Hematopoietic multipotent progenitor cell treated with erythropoietin and hydrocortisone succinate and interleukin-3 and kit ligand, for 8 days (in vitro differentiated cells): ENCODE data around the gene C1orf159.
"Not testable (repeated sequence)": the region's sequence is repeated elsewhere in the genome, so short reads cannot be mapped to it uniquely, and the experiment has no call there.

ENCODE experiments used
- DNase-seq: peaks from one replicate; pipeline ENCODE4 v3.0.0-alpha.2; 2015

C1orf159 gene

DNA sequence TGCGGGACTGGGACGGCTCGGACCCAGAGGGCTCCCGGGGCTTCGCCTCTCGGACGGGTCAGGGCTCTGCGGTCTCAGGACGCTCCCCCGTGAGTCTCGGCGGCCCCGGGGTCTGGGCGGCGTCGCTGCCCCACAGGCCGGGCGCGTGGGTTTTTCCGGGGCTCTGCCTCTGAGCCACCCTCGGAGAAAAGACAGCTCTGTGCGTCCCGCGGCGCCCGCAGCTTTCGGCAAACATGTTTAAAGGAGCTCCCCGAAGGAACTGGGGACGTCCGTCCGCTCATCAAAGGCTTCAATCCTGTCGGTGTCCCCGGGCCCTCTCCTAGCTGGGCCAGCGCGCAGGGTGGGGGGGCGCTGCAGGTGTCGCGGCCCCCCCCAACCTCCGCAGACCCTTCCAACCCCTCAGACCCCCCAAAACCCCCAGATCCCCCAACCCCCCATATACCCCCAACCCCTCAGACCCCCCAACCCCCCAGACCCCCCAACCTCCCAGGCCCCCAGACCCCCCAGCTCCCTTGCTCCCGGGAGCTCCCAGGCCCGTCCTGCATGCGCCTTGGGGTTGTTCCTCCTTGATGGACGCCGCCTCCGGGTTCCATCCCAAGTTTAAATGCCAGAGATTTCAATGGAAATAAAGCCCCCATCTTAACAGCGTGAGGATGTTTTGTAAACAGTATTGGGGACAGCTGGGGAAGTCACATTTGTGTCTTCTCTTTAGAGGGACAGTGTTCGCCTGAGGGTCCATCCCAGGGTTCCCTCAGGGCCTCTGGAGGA is 996 bp upstream of the C1orf159 start:
- DNase-seq = no peak

DNA sequence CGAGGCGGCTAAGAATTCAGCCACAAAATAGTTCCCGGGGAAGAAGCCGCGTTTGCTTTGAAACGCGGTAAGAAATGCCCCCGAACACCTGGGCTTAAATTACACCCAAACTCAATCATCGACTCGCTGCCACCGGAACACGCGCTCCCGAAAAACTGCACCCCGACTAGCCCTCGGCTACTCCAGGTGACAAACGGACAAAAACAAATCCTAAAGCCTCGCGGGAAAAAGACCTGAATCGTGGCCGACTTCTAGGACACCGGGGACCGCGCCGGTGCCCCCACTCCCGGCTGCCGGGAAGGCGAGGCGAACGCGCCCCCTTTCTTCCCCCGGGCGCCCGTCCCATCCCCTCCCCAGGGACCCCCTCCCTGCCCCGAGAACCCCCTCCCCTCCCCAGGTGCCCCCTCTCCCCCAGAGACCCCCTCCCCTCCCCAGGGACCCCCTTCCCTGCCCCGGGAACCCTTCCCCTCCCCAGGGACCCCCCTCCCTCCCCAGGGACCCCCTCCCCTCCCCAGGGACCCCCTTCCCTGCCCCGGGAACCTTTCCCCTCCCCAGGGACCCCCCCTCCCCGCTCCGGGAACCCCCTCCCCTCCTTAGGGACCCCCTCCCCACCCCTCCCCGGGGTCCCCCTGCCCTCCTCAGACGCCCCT is 628 bp downstream of the C1orf159 start:
- no peak for DNase-seq

DNA sequence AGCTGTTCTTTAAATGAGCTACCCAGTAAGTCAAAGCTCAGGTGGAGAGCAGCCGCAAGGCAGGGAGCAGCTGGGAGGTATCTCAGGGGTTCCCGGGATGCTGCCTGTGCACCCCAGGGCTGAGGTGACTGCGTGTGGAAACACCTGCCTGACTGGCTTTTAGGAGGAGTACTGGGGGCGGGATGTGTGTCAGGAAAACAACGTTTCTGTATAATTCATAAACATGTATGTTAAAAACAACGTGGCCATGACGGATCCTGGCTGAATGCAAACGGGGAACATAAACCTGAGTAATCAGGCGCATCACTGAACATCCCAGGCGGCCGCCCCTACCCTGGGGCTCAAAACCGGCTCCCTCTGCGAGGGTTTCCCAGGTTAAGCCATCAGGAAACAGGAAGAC is 1.5 kb downstream of the C1orf159 start:
- DNase-seq = no peak

DNA sequence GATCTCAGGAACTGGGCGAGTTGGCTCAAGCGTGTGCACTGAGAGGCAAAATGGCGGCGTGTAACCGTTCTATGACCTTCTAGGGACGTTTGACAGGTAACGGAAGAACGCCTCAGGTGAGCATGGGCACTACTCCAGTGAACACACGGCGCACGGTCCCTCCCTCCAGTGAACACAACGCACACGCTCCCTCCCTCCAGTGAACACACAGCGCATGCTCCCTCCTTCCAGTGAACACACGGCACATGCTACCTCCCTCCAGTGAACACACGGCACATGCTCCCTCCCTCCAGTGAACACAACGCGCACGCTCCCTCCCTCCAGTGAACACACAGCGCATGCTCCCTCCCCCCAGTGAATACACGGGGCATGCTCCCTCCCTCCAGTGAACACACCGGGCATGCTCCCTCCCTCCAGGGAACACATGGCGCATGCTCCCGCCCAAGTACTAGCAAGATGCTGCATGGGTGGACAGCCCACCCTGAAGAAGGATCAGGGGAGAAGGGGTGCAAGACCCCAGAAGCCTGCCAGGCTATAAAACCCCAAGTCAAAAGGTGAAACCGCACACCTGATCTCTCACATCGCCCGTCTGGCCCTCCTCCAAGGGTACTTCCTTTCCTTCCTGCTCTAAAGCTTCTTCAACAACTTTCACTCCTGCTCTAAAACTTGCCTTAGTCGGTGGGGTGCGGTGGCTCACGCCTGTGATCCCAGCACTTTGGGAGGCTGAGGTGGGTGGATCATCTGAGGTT is 3.5 kb downstream of the C1orf159 start:
- no peak for DNase-seq

DNA sequence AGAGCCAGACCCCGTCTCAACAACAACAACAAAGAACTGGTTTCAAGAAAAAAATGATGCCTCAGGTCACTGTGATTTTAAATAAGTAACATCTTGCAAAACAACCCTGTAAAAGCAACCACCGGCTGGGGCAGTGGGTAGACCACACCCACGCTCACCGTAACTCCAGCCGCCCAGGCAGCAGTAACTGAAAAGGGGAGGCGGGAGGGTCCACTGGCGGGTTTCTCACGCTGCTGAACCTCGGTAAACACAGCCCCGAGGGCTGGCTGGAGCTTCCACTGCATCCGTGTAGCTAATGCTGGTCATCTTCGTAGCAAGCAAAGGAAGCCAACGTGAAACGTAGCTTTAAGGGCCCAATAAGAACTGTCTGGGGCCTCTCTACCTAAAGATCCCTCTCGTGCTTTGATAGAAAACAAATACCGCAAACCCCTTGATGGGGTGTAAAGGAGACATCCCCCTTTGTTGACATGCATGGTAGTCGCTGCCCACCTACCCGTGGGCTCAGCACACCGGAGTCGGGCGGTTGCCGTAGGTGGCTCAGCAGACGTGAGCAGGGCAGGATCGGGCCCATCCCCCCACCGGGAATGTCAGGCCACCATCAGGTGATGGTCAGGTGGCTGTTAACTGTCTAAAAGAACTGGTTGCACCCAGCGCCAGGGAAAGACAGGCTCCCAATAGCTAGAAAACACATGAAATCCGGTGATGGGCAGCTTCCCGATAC is 4.2 kb downstream of the C1orf159 start:
- no peak for DNase-seq

DNA sequence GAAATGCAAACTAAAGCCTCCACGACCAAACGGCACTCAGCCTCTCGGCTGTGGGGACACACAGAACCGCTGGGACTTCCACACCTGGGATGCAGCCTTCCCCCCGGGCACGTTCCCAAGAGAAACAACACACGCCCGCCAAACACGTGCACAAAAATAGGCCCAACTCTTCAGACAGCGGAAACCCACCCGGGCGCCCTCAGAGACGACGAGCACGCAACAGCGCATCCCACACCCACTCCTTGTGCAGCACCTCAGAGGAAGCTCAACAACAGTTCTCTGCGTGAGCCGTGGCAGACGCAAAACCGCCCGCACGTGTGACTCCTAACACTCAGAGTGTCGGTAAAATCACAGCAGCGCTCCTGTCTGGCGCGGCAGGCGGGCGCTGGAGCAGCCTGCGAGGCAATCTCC is 5.3 kb downstream of the C1orf159 start:
- DNase-seq = no peak

DNA sequence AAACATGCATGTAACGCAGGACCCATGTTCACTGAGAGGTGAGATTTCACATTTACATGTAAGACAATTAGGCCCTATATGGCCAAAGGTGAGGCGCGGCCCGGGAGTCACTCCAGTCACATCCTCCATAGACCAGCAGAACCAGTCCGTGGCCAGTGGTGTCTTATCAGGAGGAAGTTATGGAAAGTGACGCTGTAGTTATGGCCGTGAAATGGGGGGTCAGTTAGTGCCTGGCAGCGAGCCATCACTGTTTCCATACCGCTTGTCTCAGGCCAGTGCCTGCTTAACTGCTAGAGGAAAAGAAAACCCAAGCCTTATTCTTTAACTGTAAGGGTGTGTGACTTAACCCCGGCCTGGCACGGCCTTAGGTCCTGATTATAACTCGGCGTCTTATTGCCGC is 6.1 kb downstream of the C1orf159 start:
- peak; percentile 41 for DNase-seq

DNA sequence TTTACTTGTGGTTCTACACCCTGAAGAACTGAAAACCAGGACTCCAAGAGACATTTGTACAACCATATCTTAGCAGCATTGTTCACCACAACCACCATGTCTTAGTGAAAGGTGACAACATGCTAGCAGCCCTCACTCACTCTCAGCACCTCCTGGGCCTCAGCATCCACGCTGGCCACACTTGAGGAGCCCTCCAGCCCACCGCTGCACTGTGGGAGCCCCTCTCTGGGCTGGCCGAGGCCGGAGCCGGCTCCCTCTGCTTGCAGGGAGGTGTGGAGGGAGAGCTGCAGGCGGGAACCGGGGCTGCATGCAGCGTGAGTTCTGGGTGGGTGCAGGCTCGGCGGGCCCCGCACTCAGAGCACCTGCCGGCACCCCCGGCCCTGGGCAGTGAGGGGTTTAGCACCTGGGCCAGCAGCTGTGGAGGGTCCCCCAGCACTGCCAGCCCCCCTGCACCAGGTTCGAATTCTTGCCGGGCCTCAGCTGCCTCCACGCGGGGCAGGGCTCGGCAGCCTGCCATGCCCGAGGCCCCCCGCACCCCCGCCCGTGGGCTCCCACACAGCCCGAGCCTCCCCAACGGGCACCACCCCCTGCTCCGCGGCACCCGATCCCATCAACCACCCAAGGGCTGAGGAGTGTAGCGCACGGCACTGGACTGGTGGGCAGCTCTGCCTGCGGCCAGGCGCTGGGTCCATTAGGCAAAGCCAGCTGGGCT is 9.2 kb downstream of the C1orf159 start:
- DNase-seq = no peak

DNA sequence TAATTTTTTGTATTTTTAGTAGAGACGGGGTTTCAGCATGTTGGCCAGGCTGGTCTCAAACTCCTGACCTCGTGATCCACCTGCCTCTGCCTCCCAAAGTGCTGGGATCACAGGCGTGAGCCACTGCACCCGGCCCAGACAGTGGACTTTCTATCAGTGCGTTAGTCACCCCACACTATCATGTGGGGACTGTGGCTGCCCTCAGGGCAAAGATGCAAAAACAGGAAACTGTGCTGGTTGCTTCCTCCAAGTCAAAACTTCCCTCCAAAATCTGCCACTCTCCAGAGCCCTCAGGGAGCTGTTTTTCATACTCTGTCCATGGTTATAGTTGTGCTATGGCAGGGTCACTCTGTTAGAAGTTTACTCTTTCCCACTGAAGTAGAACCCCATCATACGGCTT is 11.7 kb downstream of the C1orf159 start:
- not testable (repeated sequence) for DNase-seq

DNA sequence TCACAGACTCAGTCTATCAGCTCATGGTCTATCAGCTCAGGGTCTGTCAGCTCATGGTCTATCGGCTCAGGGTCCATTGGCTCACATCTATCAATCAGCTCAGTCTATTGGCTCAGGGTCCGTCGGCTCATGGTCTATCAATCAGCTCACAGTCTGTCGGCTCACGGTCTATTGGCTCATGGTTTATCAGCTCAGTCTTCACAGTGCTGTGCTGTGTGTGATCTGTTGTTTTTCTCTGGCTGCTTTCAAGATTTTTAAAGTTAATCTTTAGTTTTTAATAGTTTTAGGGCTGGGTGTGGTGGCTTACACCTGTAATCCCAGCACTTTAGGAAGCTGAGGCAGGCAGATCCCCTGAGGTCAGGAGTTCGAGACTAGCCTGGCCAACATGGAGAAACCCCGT is 14.4 kb downstream of the C1orf159 start:
- DNase-seq = no peak

DNA sequence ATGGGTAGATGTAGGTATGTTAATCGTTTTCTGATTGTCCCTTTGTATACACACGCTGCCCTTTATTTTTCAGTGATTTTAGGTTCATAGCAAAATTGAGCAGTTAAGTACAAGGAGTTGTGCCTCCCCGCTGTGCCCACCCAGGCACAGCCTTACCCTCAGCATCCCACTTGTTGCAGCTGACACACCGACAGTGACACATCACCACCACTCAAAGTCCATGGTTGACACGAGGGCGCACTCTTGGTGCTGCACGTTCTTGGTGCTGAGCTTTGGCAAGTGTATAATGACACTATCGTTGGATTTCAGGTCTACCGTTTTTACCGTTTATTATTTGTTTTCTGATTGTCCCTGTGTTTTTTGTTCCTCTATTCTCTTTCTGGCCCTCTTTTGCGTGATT is 15.6 kb downstream of the C1orf159 start:
- DNase-seq = no peak

DNA sequence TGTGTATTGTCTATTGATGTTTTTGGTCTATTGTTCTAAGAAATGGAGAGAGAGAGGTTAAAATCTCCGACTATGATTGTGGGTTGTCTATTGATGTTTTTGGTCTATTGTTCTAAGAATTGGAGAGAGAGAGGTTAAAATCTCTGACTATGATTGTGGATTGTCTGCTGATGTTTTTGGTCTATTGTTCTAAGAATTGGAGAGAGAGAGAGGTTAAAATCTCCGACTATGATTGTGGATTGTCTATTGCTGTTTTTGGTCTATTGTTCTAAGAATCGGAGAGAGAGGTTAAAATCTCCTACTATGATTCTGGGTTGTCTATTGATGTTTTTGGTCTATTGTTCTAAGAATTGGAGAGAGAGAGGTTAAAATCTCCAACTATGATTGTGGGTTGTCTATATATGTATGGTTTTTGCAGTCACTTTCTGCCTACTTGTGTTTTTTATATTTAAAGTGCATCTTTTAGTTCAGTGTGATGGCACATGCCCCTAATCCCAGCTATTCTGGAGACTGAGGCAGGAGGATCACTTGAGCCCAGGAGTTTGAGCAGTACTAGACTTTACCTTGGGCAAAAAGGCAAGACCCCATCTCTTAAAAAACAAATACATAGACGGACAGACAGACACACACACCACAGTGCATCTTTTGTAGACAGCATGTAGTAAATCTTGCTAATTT is 16.2 kb downstream of the C1orf159 start:
- DNase-seq = no peak

DNA sequence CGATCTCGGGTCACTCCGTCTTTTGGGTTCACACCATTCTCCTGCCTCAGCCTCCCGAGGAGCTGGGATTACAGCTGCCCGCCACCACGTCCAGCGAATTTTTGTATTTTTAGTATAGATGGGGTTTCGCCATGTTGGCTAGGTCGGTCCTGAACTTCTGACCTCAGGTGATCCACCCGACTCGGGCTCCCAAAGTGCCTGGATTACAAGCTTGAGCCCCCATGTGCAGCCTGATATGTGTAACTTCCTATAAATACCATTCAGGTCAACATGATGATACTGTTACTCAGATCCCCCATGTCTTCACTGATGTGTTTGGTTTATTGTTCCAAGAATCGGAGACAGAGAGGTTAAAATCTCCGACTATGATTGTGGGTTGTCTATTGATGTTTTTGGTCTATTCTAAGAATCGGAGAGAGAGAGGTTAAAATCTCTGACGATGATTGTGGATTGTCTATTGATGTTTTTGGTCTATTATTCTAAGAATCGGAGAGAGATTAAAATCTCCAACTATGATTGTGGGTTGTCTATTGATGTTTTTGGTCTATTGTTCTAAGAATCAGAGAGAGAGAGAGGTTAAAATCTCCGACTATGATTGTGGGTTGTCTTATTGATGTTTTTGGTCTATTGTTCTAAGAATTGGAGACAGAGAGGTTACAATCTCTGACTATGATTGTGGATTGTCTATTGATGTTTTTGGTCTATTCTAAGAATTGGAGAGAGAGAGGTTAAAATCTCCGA is 17.0 kb downstream of the C1orf159 start:
- DNase-seq = no peak

DNA sequence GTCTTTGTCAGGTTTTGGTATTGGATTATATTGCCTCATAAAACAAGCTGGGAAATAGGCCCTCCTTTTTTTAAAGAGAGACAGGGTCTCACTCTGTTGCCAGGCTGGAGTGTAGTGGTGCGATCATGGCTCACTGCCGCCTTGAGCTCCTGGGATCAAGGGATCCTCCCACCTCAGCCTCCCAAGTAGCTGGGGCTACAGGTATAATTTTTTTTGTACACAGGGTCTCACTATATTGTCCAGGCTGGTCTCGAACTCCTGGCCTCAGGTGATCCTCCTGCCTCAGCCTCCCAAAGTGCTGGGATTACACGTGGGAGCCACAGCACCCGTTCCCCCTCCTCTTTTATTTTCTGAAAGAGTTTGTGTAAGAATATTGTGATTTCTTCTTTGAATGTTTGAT is 19.8 kb downstream of the C1orf159 start:
- not testable (repeated sequence) for DNase-seq

DNA sequence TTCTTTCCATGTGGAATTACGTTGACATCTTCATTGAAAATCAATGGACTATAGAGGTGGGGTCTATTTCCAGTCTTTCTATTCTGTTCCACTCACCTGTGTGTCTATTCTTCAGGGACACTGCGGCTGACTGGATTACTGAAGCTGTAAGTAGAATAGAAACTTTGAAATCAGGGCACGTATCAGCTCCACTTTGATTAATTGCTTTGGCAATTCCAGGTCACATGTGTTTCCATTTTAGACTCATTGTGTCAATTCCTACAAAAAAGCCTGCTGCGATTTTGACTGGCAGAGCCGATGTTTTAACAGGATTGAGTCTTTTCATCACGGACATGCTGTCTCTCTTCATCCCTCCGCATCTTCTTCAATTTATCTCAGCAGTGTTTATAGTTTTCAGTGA is 20.9 kb downstream of the C1orf159 start:
- no peak for DNase-seq

DNA sequence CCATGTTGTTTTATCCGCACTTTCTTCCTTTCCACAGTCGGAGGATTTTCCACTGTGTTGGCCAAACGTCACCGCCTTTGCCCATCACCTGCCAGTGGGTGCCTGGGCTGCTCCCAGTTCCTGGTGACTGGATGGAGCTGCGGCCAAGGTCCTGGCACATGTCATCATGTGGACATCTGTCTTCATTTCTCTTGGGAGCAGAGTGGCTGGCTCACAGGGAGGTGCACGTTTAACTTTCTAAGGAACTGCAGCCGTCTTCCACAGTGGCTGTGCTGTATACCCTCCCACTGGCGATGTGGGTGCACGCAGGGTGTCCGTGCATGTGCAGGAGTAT is 22.3 kb downstream of the C1orf159 start:
- DNase-seq = no peak

DNA sequence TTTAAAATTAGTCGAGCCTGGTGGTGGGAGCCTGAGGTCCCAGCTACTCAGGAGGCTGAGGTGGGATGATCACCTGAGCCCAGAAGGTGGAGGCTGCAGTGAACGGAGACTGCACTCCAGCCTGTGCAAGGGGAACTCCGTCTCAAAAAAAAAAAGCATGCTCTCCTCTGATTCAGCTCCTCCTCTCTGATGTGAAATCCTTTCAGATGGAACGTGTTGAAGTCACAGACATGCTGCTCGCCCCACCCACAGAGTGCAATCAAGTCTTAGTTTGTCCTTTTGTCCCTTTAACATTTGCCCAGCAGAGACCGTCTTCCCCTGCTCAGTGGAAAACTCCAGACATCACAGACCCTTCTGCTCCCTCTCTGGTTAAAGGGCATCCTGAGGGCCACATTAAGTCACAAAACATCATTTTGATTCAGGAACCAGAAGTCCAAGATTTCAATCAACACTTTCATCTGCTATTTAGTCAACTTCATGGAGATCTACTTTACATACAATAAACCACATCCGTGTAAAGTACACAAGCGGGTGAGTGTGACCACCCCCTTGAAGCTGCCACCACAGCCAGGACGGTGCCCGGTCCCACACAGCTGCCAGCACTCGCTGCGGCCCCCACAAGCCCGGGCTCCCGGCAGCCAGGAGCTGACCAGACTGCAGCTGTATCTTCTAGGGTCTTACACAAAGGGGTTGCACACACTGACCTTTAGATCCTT is 22.8 kb downstream of the C1orf159 start:
- no peak for DNase-seq

DNA sequence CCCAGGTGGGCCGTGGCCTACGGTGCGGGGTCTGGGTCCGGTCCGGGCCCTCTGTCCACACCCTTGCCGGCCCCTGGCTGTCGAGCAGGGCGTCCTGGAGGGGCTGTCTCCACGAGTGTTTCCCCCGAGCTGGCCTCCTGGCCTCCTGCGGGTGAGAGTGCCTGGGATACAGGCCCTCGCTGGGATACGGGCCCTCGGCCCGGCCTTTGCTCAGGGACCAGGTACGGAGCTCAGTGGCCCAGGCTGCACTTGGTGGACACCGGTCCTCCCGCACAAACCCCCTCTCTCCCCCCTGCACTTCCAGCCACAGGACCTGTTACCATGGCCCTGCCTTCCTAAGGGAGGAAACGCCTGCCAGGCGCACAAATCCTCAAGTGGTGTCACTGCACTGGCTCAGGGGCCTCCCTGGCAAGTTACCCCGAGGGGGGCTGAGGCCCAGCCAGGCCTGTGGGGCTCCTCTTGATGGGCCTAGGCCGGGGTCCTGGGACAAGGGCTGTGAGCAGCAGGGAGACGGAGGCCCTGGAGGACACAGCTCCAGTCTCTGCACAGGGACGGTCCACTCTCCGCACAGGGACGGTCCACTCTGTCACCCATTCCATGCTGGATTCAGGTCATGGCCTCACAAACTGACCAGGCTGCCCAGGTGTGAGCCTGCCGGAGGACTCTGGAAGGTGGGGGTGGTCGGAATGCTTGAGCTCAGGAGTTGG is 23.6 kb downstream of the C1orf159 start:
- DNase-seq = no peak

DNA sequence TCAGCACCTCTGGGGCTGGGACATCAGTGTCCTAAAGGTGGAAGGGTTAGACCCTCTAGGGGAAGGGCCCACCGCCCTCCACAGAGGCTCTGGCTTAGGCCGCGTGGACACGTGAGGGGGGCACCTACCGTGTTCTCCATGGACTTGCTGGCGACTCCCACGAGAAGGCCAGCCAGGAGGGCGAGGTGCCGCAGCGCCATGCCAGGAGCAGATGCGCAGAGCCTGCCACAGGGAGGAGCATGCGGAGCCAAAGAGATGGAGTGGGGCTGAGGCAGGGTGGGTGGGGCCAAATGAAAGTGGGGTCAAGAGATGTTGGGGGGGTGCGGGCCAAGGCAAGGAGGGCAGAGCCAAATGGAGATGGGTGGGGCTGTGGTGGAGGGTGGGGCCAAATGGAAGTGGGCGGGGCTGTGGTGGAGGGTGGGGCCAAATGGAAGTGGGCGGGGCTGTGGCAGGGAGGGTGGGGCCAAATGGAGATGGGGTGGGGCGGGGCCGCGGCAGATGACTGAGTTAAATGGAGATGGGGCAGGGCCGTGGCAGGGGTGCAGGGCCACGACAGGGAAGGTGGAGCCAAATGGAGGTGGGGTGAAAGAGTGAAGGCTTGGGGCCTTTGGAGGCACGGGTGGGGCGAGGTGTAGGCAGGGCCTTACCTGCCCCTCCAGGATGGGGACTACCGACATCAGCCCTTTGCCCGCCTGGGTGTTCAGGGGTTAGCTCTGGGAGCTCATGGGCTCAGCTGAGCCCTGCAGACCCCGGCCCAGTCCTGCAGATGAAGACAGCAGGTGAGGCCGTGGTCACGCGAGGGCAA is 24.3 kb downstream of the C1orf159 start:
- no peak for DNase-seq
